ENCODE results near the gene DZIP1L. TPM values are rescaled to one million over a fixed set of nuclear protein-coding genes. Genes with fewer than 3 reads are reported as not detected.

The DZIP1L gene
- total and polyA plus RNA-seq, 2 experiments from 2014 or later = 10.6 to 19.5 TPM

GRCh38 chr3:138081371-138082084 lies 33.9 kb downstream of the DZIP1L start:
- H2AFZ ChIP-seq = no peak overlapping the region
- H3K9me3 Mint-ChIP-seq = no peaks in the 10 kb centered on the region
- H3K36me3 ChIP-seq (ENCODE audit: insufficient read depth) = no peaks in the 10 kb centered on the region; the same call in 1 of the 2 replicates
- no peak overlapping the region for H3K4me2 ChIP-seq
- ATAC-seq = no peak
- H4K20me1 ChIP-seq (replicated peaks; ENCODE audit: insufficient read depth) = no peaks in the 10 kb centered on the region
- no peaks in the 10 kb centered on the region for H3K4me1 ChIP-seq (ENCODE audit: insufficient read depth)
- no peak overlapping the region for H3K4me3 Mint-ChIP-seq
- H3K27me3 ChIP-seq (ENCODE audit: insufficient read depth) = no peaks in the 10 kb centered on the region
- H3F3A ChIP-seq (replicated peaks; ENCODE audit: low read depth) = no peaks in the 10 kb centered on the region
- H3K4me1 Mint-ChIP-seq = no peaks in the 10 kb centered on the region; the same call in 2 of the 3 replicates
- H3K27ac Mint-ChIP-seq = no peak overlapping the region
- DNase-seq (ENCODE audit: low spot score) = no peak
- no peaks in the 10 kb centered on the region for H3K9me2 ChIP-seq (ENCODE audit: insufficient read depth)
- no peak overlapping the region for H3K27ac ChIP-seq (ENCODE audit: low read depth)
- H3K4me3 ChIP-seq = no peak overlapping the region
- no peaks in the 10 kb centered on the region for H3K79me2 ChIP-seq (replicated peaks; ENCODE audit: insufficient read depth)
- H3K27me3 Mint-ChIP-seq (ENCODE audit: insufficient read depth, low read depth, poor library complexity) = peaks cover 3% of the 10 kb centered on the region
- H3K36me3 Mint-ChIP-seq (ENCODE audit: low read depth) = peaks cover 18% of the 10 kb centered on the region
- TF ChIP-seq, protein P1, sequence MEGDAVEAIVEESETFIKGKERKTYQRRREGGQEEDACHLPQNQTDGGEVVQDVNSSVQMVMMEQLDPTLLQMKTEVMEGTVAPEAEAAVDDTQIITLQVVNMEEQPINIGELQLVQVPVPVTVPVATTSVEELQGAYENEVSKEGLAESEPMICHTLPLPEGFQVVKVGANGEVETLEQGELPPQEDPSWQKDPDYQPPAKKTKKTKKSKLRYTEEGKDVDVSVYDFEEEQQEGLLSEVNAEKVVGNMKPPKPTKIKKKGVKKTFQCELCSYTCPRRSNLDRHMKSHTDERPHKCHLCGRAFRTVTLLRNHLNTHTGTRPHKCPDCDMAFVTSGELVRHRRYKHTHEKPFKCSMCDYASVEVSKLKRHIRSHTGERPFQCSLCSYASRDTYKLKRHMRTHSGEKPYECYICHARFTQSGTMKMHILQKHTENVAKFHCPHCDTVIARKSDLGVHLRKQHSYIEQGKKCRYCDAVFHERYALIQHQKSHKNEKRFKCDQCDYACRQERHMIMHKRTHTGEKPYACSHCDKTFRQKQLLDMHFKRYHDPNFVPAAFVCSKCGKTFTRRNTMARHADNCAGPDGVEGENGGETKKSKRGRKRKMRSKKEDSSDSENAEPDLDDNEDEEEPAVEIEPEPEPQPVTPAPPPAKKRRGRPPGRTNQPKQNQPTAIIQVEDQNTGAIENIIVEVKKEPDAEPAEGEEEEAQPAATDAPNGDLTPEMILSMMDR (conservative IDR thresholded peaks at IDR 0.05; ENCODE audit: low read depth in 2 of 2) = no peak
- no peak for TF ChIP-seq ETS1 (IDR thresholded peaks at IDR 0.05)
- TF ChIP-seq, protein P2, sequence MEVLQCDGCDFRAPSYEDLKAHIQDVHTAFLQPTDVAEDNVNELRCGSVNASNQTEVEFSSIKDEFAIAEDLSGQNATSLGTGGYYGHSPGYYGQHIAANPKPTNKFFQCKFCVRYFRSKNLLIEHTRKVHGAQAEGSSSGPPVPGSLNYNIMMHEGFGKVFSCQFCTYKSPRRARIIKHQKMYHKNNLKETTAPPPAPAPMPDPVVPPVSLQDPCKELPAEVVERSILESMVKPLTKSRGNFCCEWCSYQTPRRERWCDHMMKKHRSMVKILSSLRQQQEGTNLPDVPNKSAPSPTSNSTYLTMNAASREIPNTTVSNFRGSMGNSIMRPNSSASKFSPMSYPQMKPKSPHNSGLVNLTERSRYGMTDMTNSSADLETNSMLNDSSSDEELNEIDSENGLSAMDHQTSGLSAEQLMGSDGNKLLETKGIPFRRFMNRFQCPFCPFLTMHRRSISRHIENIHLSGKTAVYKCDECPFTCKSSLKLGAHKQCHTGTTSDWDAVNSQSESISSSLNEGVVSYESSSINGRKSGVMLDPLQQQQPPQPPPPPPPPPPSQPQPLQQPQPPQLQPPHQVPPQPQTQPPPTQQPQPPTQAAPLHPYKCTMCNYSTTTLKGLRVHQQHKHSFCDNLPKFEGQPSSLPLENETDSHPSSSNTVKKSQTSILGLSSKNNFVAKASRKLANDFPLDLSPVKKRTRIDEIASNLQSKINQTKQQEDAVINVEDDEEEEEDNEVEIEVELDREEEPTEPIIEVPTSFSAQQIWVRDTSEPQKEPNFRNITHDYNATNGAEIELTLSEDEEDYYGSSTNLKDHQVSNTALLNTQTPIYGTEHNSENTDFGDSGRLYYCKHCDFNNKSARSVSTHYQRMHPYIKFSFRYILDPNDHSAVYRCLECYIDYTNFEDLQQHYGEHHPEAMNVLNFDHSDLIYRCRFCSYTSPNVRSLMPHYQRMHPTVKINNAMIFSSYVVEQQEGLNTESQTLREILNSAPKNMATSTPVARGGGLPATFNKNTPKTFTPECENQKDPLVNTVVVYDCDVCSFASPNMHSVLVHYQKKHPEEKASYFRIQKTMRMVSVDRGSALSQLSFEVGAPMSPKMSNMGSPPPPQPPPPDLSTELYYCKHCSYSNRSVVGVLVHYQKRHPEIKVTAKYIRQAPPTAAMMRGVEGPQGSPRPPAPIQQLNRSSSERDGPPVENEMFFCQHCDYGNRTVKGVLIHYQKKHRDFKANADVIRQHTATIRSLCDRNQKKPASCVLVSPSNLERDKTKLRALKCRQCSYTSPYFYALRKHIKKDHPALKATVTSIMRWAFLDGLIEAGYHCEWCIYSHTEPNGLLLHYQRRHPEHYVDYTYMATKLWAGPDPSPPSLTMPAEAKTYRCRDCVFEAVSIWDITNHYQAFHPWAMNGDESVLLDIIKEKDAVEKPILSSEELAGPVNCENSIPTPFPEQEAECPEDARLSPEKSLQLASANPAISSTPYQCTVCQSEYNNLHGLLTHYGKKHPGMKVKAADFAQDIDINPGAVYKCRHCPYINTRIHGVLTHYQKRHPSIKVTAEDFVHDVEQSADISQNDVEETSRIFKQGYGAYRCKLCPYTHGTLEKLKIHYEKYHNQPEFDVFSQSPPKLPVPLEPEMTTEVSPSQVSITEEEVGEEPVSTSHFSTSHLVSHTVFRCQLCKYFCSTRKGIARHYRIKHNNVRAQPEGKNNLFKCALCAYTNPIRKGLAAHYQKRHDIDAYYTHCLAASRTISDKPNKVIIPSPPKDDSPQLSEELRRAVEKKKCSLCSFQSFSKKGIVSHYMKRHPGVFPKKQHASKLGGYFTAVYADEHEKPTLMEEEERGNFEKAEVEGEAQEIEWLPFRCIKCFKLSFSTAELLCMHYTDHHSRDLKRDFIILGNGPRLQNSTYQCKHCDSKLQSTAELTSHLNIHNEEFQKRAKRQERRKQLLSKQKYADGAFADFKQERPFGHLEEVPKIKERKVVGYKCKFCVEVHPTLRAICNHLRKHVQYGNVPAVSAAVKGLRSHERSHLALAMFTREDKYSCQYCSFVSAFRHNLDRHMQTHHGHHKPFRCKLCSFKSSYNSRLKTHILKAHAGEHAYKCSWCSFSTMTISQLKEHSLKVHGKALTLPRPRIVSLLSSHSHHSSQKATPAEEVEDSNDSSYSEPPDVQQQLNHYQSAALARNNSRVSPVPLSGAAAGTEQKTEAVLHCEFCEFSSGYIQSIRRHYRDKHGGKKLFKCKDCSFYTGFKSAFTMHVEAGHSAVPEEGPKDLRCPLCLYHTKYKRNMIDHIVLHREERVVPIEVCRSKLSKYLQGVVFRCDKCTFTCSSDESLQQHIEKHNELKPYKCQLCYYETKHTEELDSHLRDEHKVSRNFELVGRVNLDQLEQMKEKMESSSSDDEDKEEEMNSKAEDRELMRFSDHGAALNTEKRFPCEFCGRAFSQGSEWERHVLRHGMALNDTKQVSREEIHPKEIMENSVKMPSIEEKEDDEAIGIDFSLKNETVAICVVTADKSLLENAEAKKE (CRISPR knock-in tag; IDR thresholded peaks at IDR 0.05) = no peak

All from GM23338 (cell line).